HG02571 (cell line): ENCODE results near the gene KDM4D.
"Not testable (repeated sequence)": the region's sequence is repeated elsewhere in the genome, so short reads cannot be mapped to it uniquely, and the experiment has no call there.

Source experiments
- ATAC-seq: cut with Tn5 transposase; IDR thresholded peaks from one replicate; pipeline ENCODE4 v1.9.1; 2021; ENCODE audit warnings: mild to moderate bottlenecking, moderate library complexity; ENCODE audit not compliant: unreplicated experiment

Gene KDM4D

GRCh38 chr11:94973099-94973968, at the start of gene KDM4D, which contains the start of gene CWC15:
Gene KDM4D, plus strand, starts transcription at chr11:94973709. Its CDS starts 23,664 bp downstream, at chr11:94997373.
Gene CWC15, minus strand, starts transcription at chr11:94973556. Its CDS starts 1,371 bp downstream, at chr11:94972185.
- ATAC-seq, result peak; percentile 100

- no peak for ATAC-seq
These were observed 49.3 kb upstream of the KDM4D start for GRCh38 chr11:94924171-94924572.

- ATAC-seq, result no peak
These were observed 48.9 kb upstream of the KDM4D start for GRCh38 chr11:94924612-94925011.

GRCh38 chr11:94925422-94926270, 47.9 kb upstream of the KDM4D start:
- ATAC-seq, result no peak

GRCh38 chr11:94926271-94926625, 47.3 kb upstream of the KDM4D start:
- ATAC-seq, result no peak

GRCh38 chr11:94926698-94927237, 46.7 kb upstream of the KDM4D start:
- ATAC-seq, result no peak

GRCh38 chr11:94928117-94928990, 45.2 kb upstream of the KDM4D start:
- no peak for ATAC-seq

- ATAC-seq, result not testable (repeated sequence)
These were observed 41.4 kb upstream of the KDM4D start for GRCh38 chr11:94932072-94932471.

- no peak for ATAC-seq
These were observed 41.0 kb upstream of the KDM4D start for GRCh38 chr11:94932503-94932902.

GRCh38 chr11:94933223-94934130, 40.0 kb upstream of the KDM4D start:
- ATAC-seq, result no peak

- ATAC-seq, result no peak
These were observed 39.1 kb upstream of the KDM4D start for GRCh38 chr11:94934362-94934761.

GRCh38 chr11:94934846-94935245, 38.7 kb upstream of the KDM4D start:
- no peak for ATAC-seq

- no peak for ATAC-seq
These were observed 35.1 kb upstream of the KDM4D start for GRCh38 chr11:94938095-94939055.

- no peak for ATAC-seq
These were observed 34.2 kb upstream of the KDM4D start for GRCh38 chr11:94939346-94939745.

GRCh38 chr11:94941131-94941530, 32.4 kb upstream of the KDM4D start:
- no peak for ATAC-seq

GRCh38 chr11:94946812-94947211, 26.7 kb upstream of the KDM4D start:
- ATAC-seq, result no peak

GRCh38 chr11:94948070-94948617, 25.4 kb upstream of the KDM4D start:
- no peak for ATAC-seq

GRCh38 chr11:94954753-94955152, 18.8 kb upstream of the KDM4D start:
- no peak for ATAC-seq
